ENCODE data around the gene GDF2.

Gene GDF2

GRCh38 chr10:47278720-47279119 lies 43.5 kb upstream of the GDF2 start:
- Histone ChIP-seq H3K36me3 (ENCODE audit: control insufficient read depth, insufficient read depth, low read length) (no peaks in the 10 kb centered on the region), H3K27me3 (replicated peaks; ENCODE audit: control insufficient read depth, insufficient read depth, low read length) (no peaks in the 10 kb centered on the region; the same call in 1 of the 2 replicates), H3K4me3 (replicated peaks; ENCODE audit: low read depth, low read length) (no peak overlapping the region)
- no peak for TF ChIP-seq CTCF (IDR thresholded peaks at IDR 0.05; ENCODE audit: insufficient read depth, low read length, poor library complexity, severe bottlenecking)
- DNase-seq (ENCODE audit: extremely low read depth, insufficient read length), result no peak

DNA sequence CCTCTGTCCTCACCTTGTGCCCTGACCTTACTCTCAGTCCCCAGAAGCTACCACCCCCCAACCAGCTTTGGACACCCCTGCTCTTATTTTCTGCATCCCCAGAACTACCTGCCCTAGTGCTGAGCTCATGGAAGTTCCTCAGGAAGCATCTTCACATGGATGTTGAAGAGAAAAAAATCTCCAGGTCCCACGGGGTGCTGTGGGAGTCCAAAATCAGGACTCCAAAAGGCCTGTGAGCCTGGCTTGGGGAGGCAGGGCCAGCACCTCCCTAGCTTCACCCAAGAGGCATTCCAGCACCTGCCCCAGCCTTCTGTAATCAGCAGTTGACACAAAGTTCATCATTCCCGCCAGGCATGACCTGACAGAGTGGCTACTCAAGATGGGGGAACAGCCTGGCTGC lies 43.0 kb upstream of the GDF2 start:
- TF ChIP-seq CTCF (IDR thresholded peaks at IDR 0.05; ENCODE audit: insufficient read depth, low read length, poor library complexity, severe bottlenecking), result no peak
- Histone ChIP-seq H3K36me3 (ENCODE audit: control insufficient read depth, insufficient read depth, low read length) (no peaks in the 10 kb centered on the region), H3K27me3 (replicated peaks; ENCODE audit: control insufficient read depth, insufficient read depth, low read length) (no peaks in the 10 kb centered on the region; the same call in 1 of the 2 replicates), H3K4me3 (replicated peaks; ENCODE audit: low read depth, low read length) (no peak overlapping the region)
- no peak for DNase-seq (ENCODE audit: extremely low read depth, insufficient read length)

- no peak for TF ChIP-seq CTCF (IDR thresholded peaks at IDR 0.05; ENCODE audit: insufficient read depth, low read length, poor library complexity, severe bottlenecking)
- H3K36me3 ChIP-seq (ENCODE audit: control insufficient read depth, insufficient read depth, low read length), result no peaks in the 10 kb centered on the region
- no peak overlapping the region for H3K4me3 ChIP-seq (replicated peaks; ENCODE audit: low read depth, low read length)
- no peak for DNase-seq (ENCODE audit: extremely low read depth, insufficient read length)
- no peaks in the 10 kb centered on the region for H3K27me3 ChIP-seq (replicated peaks; ENCODE audit: control insufficient read depth, insufficient read depth, low read length)
Measured at GRCh38 chr10:47282005-47282656, 40.1 kb upstream of the GDF2 start.

GRCh38 chr10:47282657-47283018 lies 39.6 kb upstream of the GDF2 start:
- no peak for TF ChIP-seq CTCF (IDR thresholded peaks at IDR 0.05; ENCODE audit: insufficient read depth, low read length, poor library complexity, severe bottlenecking)
- H3K4me3 ChIP-seq (replicated peaks; ENCODE audit: low read depth, low read length), result no peak overlapping the region
- DNase-seq (ENCODE audit: extremely low read depth, insufficient read length), result no peak
- H3K36me3 ChIP-seq (ENCODE audit: control insufficient read depth, insufficient read depth, low read length), result no peaks in the 10 kb centered on the region
- no peaks in the 10 kb centered on the region for H3K27me3 ChIP-seq (replicated peaks; ENCODE audit: control insufficient read depth, insufficient read depth, low read length)

DNA sequence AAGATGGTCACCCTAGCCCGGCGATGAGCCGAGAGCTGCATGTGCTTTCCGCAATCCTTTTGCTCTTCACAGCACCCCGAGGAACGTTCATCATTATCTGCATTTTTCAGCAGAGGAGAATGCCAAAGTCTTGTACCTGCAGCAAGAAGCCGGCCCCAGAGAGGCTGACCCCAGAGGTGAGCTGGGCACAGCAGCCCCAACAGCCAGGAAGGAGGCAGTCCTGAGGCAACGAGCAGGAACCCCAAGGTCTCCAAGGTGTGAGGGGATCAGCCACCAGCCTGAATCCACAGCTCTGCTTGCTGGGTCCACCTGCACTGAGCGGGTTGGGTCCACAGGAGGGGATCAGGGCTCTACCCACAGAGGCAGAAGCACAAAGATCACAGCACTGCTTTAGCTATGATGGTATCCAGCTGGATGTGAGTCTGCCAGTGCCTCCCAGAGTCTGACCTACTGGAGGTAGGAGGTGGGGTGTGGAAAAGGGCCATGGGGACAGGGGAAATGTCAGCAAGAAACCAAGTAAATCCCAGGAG lies 39.1 kb upstream of the GDF2 start:
- Histone ChIP-seq H3K4me3 (replicated peaks; ENCODE audit: low read depth, low read length) (no peak overlapping the region), H3K36me3 (ENCODE audit: control insufficient read depth, insufficient read depth, low read length) (no peaks in the 10 kb centered on the region), H3K27me3 (replicated peaks; ENCODE audit: control insufficient read depth, insufficient read depth, low read length) (no peaks in the 10 kb centered on the region)
- DNase-seq (ENCODE audit: extremely low read depth, insufficient read length), result no peak
- no peak for TF ChIP-seq CTCF (IDR thresholded peaks at IDR 0.05; ENCODE audit: insufficient read depth, low read length, poor library complexity, severe bottlenecking)

- Histone ChIP-seq H3K27me3 (replicated peaks; ENCODE audit: control insufficient read depth, insufficient read depth, low read length) (no peaks in the 10 kb centered on the region), H3K4me3 (replicated peaks; ENCODE audit: low read depth, low read length) (no peak overlapping the region), H3K36me3 (ENCODE audit: control insufficient read depth, insufficient read depth, low read length) (no peaks in the 10 kb centered on the region)
- no peak for DNase-seq (ENCODE audit: extremely low read depth, insufficient read length)
- TF ChIP-seq CTCF (IDR thresholded peaks at IDR 0.05; ENCODE audit: insufficient read depth, low read length, poor library complexity, severe bottlenecking), result no peak
Measured at GRCh38 chr10:47283848-47284247, 38.4 kb upstream of the GDF2 start.

Data from GM06990 (cell line).